ENCODE data around the gene CREBBP.

Gene CREBBP

GRCh38 chr16:3829631-3830536 is 50.6 kb downstream of the CREBBP start:
- in situ Hi-C loops (cut with MboI; ENCODE audit: low sequenced_read_pairs), result no loop called here

GRCh38 chr16:3825940-3826339 is 54.6 kb downstream of the CREBBP start:
- in situ Hi-C loops (cut with MboI; ENCODE audit: low sequenced_read_pairs), result no loop called here

- in situ Hi-C loops (cut with MboI; ENCODE audit: low sequenced_read_pairs), result no loop called here
These were observed 55.4 kb downstream of the CREBBP start for GRCh38 chr16:3825103-3825502.

GRCh38 chr16:3824121-3824795 is 56.3 kb downstream of the CREBBP start:
- in situ Hi-C loops (cut with MboI; ENCODE audit: low sequenced_read_pairs), result no loop called here

- in situ Hi-C loops (cut with MboI; ENCODE audit: low sequenced_read_pairs), result no loop called here
These were observed 57.1 kb downstream of the CREBBP start for GRCh38 chr16:3823427-3823826.

- in situ Hi-C loops (cut with MboI; ENCODE audit: low sequenced_read_pairs), result no loop called here
These were observed 58.0 kb downstream of the CREBBP start for GRCh38 chr16:3822366-3823045.

- in situ Hi-C loops (cut with MboI; ENCODE audit: low sequenced_read_pairs), result no loop called here
These were observed 59.3 kb downstream of the CREBBP start for GRCh38 chr16:3821184-3821583.

- in situ Hi-C loops (cut with MboI; ENCODE audit: low sequenced_read_pairs), result no loop called here
These were observed 60.5 kb downstream of the CREBBP start for GRCh38 chr16:3819746-3820724.

GRCh38 chr16:3819175-3819527 is 61.4 kb downstream of the CREBBP start:
- in situ Hi-C loops (cut with MboI; ENCODE audit: low sequenced_read_pairs), result no loop called here

GRCh38 chr16:3816326-3816725 is 64.2 kb downstream of the CREBBP start:
- in situ Hi-C loops (cut with MboI; ENCODE audit: low sequenced_read_pairs), result no loop called here

- in situ Hi-C loops (cut with MboI; ENCODE audit: low sequenced_read_pairs), result no loop called here
These were observed 65.8 kb downstream of the CREBBP start for GRCh38 chr16:3814755-3815154.

- in situ Hi-C loops (cut with MboI; ENCODE audit: low sequenced_read_pairs), result no loop called here
These were observed 67.9 kb downstream of the CREBBP start for GRCh38 chr16:3812469-3813172.

- in situ Hi-C loops (cut with MboI; ENCODE audit: low sequenced_read_pairs), result no loop called here
These were observed 69.7 kb downstream of the CREBBP start for GRCh38 chr16:3810818-3811217.

- in situ Hi-C loops (cut with MboI; ENCODE audit: low sequenced_read_pairs), result no loop called here
These were observed 70.3 kb downstream of the CREBBP start for GRCh38 chr16:3810198-3810664.

GRCh38 chr16:3808308-3809063 is 72.0 kb downstream of the CREBBP start:
- in situ Hi-C loops (cut with MboI; ENCODE audit: low sequenced_read_pairs), result no loop called here

GRCh38 chr16:3807425-3808123 is 72.9 kb downstream of the CREBBP start:
- in situ Hi-C loops (cut with MboI; ENCODE audit: low sequenced_read_pairs), result no loop called here

- in situ Hi-C loops (cut with MboI; ENCODE audit: low sequenced_read_pairs), result no loop called here
These were observed 76.0 kb downstream of the CREBBP start for GRCh38 chr16:3804426-3805016.
